HG03066 (cell line): ENCODE data around the gene PRKAA1.

Experiments used
- ATAC-seq: cut with Tn5 transposase; IDR thresholded peaks from one replicate; pipeline ENCODE4 v1.9.1; 2021; ENCODE audit warnings: low read depth; ENCODE audit not compliant: unreplicated experiment

PRKAA1 gene

DNA sequence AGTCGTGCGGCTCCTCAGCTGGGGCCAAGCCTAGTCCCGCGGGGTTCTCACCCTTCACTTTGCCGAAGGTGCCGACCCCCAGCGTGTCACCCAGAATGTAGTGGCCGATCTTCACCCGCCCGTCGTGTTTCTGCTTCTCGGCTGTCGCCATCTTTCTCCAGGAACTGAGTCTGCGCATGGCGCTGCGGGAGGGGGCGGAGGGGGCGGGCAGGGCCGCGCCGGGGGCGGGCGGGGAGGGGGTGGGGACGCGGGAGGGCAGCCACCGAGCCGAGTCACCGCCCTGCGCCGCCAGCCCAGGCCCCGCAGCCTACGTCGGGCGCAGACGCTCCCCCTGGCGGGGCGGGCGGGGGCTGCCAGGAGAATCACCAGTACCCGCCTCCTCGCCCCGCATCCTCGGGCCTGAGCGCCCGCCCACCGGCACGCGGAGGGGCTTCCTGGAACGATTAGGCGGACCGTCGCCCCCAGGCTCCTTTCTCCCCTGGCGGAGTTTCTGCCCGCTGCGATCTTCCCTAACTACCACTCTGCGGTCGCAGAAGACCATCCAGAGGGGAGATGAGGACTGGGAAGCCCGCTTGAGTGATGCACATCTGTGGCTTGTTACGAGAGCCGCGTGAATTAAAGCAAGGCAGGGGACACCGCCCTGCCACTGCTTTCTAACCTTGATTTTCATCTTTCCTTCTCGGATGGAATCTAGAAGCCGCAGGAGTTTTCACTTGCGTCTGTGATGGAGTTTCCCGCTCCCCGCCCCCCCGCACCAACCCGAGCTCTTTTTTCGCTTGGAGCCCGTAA, at the start of gene PRKAA1:
PRKAA1 (minus strand) TSS at position 363 of the 789 bp plus-strand sequence; CDS start at position 178, 185 bp downstream.
- peak; percentile 92 for ATAC-seq

GRCh38 chr5:40847525-40847924, 49.4 kb upstream of the PRKAA1 start:
- ATAC-seq, result no peak

- ATAC-seq, result no peak
Measured at GRCh38 chr5:40846371-40846770, 48.2 kb upstream of the PRKAA1 start.

DNA sequence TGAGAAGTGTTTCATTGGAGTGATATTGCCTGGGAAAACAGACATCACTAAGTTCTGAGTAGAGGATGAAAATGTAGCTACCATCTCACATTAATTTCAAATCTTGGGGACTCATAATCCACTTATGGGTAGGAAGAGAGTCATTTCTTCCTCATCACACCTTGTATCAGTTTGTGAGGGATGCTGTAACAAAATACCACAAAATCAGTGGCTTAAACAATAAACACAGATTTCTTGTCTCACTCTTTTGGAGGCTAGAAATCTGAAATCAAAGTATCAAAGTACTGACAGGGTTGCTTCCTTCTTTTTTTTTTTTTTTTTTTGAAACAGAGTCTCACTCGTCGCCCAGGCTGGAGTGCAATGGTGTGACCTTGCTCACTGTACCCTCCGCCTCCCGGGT, 46.4 kb upstream of the PRKAA1 start:
- ATAC-seq, result no peak

GRCh38 chr5:40842351-40842750, 44.2 kb upstream of the PRKAA1 start:
- ATAC-seq, result no peak

DNA sequence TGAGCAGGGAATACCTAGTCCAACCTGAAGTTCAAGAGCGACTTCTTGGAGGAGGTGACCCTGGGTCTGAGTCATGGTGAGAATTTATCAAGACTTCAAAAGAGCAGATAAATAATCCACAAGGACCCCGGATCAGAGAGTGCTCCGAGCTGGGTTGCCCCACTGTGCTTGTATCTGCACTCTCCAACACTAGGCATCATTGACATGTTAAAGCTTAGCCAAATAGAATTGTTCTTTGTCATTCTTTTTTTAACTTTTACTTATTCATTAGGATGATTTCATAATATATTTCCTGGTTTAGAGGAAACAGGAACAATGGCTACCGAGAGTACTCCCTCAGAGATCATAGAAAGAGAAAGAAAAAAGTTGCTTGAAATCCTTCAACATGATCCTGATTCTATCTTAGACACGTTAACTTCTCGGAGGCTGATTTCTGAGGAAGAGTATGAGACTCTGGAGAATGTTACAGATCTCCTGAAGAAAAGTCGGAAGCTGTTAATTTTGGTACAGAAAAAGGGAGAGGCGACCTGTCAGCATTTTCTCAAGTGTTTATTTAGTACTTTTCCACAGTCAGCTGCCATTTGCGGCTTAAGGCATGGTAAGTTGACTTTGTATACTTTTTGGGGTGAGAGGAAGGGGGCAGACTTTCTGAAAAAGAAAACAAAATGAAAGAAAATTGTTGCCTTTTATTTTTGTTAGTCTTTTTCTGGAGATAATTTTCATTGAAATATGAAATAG, 43.1 kb upstream of the PRKAA1 start, which contains the start of gene CARD6:
CARD6 (plus strand) TSS at position 300 of the 738 bp plus-strand sequence; CDS start at position 316, 16 bp downstream.
- ATAC-seq, result peak; percentile 48

- ATAC-seq, result no peak
Measured at GRCh38 chr5:40838086-40838485, 39.9 kb upstream of the PRKAA1 start.

DNA sequence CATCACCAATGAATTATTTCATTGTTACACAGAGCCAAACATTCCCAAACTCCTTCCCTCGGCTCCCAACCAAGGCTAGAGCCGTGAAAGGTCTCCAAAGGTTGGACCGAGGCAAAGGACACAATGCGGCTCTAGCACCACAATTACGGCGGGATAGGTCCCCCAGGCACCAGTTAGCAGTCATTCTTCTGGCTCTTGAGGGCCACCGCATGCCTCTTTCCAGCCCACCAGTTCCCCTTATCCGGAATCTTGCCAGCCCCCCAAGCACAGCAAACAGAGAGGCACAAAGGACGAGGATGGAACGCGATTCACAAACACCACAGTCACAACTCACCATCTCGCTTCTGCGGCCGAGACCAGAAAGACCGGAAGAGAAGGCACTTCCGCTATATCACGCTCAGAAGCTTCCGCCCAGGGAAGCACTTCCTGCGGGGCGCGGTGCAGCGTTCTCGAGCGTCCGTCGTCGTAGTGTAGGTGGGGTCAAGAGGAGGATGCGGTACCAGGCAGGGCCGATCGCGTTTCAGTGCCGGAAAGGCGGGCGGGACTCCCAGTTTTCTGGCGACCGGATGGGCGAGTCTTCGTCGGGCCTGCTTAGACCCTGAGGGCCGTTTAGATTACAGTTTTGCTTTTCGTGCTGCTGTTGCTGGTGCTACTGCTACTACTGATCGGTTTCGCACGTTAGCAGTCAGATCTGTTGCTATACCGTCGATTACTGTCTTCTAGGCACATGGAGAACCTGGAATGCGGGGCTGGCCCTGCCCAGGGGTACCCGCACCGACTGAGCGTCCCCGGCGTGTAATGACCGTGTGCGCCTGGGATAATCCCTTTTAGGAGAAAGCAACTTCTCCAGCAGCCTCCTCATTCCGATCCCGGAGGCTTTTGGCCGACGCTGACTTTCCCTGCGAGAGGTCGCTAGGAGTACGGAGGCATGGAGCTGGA, 36.9 kb upstream of the PRKAA1 start, which contains the start of gene RPL37:
RPL37 (minus strand) TSS at position 374 of the 939 bp plus-strand sequence; CDS start at position 337, 37 bp downstream.
- ATAC-seq, result peak; percentile 96

- peak; percentile 4 for ATAC-seq
Measured at GRCh38 chr5:40834391-40834848, 36.2 kb upstream of the PRKAA1 start.

- no peak for ATAC-seq
Measured at GRCh38 chr5:40833712-40834229, 35.6 kb upstream of the PRKAA1 start.

- ATAC-seq, result no peak
Measured at GRCh38 chr5:40832345-40832744, 34.2 kb upstream of the PRKAA1 start.

- no peak for ATAC-seq
Measured at GRCh38 chr5:40831346-40832210, 33.4 kb upstream of the PRKAA1 start.

GRCh38 chr5:40829748-40830533, 31.8 kb upstream of the PRKAA1 start:
- ATAC-seq, result no peak

DNA sequence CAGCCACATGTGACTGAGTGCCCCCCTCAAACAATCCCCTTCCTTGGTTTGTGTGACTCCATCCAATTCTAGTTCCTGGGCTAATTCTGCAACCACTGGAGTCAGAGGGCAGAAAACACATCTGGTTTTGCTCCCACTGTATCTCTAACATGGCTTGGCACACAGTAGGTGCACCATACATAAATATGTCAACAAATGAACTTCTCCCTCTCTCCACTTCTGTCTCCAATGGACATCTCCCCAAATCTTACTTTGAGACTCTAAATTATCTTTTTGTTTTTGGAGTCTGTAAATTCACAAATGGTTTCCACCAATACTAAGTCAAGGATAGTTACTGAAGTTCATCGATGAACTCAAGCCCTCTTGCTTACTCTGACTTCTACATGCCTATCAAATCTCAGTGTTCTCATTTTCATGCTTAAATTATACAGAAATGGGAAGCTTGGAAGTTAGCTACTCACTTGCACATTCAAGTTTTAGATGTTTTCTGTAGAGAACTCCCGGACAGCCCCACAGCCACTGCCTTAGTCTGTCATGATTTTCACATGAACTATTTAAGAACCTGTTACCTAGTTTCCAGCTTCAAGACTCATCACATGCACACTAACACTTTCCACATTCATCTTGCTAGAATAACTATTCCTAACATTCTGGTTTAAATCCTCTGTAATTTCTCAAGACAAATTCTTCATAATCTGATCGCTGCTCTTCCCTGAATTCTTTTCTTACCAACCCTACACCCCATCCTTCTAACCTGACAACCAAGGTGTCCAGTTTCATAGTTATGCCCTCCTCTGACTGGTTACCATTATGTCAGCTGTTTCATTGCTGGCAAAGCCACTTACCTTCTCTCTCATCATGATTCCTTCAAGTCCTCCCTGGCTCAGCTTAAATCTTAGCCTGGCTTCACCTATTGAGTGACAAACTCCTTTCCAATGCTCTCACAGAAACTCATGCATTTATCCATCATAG, 30.8 kb upstream of the PRKAA1 start:
- ATAC-seq, result no peak

- no peak for ATAC-seq
Measured at GRCh38 chr5:40828021-40828631, 30.0 kb upstream of the PRKAA1 start.

DNA sequence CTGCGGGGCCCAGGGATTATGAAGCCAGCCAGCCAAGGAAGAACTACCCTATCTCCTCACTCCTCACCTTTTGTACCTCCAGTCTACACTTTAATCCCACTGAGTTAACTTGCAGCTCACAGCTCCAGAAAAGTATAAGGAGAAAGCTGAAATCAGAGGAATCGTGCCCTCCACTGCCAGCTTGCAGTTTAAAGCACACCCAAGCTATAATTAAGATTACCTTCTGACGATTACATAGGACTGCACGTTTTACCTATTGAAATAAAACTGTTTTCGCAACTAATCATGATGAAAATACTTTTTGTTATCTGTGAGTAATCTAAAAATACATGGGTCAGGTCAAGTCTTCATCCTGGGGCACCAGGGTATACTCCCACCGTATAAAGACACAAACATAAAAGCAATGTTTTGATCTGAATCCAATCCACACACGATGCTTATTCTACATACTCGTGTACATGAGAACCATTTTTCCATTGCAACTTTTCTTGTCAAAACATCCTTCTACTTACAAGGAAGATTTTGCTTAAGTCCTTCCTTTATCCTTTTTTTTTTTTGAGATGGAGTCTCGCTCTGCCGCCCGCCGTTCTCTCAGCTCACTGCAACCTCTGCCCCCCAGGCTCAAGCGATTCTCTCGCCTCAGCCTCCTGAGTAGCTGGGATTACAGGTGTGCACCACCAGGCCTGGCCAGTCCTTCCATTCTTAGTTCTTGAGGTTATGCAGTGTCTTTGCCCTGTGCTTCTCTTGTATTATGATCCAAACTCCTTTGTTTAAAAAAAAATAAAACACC, 29.2 kb upstream of the PRKAA1 start:
- ATAC-seq, result no peak
